Kidney epithelial cell (primary cell): ENCODE measurements around the gene MPDU1. TPM values are rescaled to one million over a fixed set of nuclear protein-coding genes. Genes with fewer than 3 reads are reported as not detected.

Experiments
- DNase-seq: peaks from one replicate; pipeline ENCODE4 v3.0.0-alpha.2; 2010; ENCODE audit warnings: low read depth
- H3K27me3 ChIP-seq: 2 replicates; pipeline ENCODE4 v1.6.0; 2011; ENCODE audit warnings: low read length; ENCODE audit not compliant: control insufficient read depth, insufficient read depth
- H3K36me3 ChIP-seq: 2 replicates; pipeline ENCODE4 v1.5.1; 2011; ENCODE audit warnings: low read length; ENCODE audit not compliant: control insufficient read depth, insufficient read depth
- H3K4me3 ChIP-seq: 2 replicates; pipeline ENCODE4 v1.5.1; 2011; ENCODE audit warnings: low read depth, mild to moderate bottlenecking, control low read depth, low read length
- CTCF ChIP-seq: IDR thresholded peaks from 2 replicates; pipeline ENCODE4 v1.5.1; 2011; ENCODE audit warnings: mild to moderate bottlenecking, moderate library complexity, low read length, control low read depth, inconsistent platforms; ENCODE audit not compliant: insufficient read depth, poor library complexity, severe bottlenecking
- total RNA-seq: library from RNA; depleted of rRNA; stranded (reverse); fragments of >200 nt; gene quantifications from 2 replicates; pipeline ENCODE4 v1.2.3, GENCODE V29; 2015

Gene MPDU1
- total RNA-seq, 1 donor from 2014 or later: 187 TPM

DNA sequence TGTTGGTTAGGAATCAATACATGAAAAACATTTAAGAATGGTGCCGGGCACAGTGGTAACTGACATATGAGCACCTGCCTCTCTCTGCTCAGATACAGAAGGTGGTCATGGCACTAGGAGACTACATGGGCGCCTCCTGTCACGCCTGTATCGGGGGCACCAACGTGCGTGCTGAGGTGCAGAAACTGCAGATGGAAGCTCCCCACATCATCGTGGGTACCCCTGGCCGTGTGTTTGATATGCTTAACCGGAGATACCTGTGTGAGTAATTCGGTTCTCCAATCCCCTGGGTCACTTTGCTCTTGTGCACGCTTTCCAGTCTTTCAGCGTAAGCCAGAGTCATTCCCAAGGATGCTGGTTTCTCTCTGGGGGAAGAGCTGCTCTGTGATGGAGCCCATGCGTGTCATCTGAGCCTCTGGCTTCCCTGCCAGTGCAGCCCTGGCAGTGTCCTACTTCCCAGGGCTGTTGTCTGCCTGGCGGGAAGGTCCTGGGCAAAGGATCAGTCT is 7.2 kb upstream of the MPDU1 start:
- no peak for TF ChIP-seq CTCF
- peaks cover 13% of the 10 kb centered on the region for H3K36me3 ChIP-seq
- H3K4me3 ChIP-seq: no peak overlapping the region
- H3K27me3 ChIP-seq: no peaks in the 10 kb centered on the region
- no peak for DNase-seq

GRCh38 chr17:7577327-7578199 is 6.1 kb upstream of the MPDU1 start:
- H3K36me3 ChIP-seq: peaks cover 13% of the 10 kb centered on the region

DNA sequence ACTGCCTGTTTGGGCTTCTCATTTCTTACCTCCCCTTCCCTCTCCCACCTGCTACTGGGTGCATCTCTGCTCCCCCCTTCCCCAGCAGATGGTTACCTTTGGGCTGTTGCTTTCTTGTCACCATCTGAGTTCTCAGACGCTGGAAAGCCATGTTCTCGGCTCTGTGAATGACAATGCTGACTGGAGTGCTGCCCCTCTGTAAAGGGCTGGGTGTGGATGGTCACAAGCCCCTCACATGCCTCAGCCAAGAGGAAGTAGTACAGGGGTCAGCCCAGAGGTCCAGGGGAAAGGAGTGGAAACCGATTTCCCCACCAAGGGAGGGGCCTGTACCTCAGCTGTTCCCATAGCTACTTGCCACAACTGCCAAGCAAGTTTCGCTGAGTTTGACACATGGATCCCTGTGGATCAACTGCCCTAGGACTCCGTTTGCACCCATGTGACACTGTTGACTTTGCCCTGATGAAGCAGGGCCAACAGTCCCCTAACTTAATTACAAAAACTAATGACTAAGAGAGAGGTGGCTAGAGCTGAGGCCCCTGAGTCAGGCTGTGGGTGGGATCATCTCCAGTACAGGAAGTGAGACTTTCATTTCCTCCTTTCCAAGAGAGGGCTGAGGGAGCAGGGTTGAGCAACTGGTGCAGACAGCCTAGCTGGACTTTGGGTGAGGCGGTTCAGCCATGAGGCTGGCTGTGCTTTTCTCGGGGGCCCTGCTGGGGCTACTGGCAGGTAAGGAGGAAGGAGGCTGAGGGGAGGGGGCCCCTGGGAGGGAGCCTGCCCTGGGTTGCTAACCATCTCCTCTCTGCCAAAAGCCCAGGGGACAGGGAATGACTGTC is 4.4 kb upstream of the MPDU1 start, which contains the start of gene CD68:
Gene CD68, plus strand, starts transcription at position 638 of the 833 bp plus-strand sequence. Its CDS starts 40 bp downstream, at position 678.
- H3K27me3 ChIP-seq: no peaks in the 10 kb centered on the region
- peak; percentile 71 for DNase-seq
- H3K36me3 ChIP-seq: peaks cover 13% of the 10 kb centered on the region
- H3K4me3 ChIP-seq: no peak within 1 kb of the TSS
- TF ChIP-seq CTCF: no peak

More at GRCh38 chr17:7577327-7578199, 6.1 kb upstream of the MPDU1 start:
- TF ChIP-seq CTCF: no peak
- H3K27me3 ChIP-seq: no peaks in the 10 kb centered on the region
- H3K4me3 ChIP-seq: no peak overlapping the region
- DNase-seq: no peak

GRCh38 chr17:7579834-7580603 is 3.6 kb upstream of the MPDU1 start:
- no peaks in the 10 kb centered on the region for H3K27me3 ChIP-seq
- H3K36me3 ChIP-seq: peaks cover 9% of the 10 kb centered on the region
- H3K4me3 ChIP-seq: no peak overlapping the region
- DNase-seq: no peak
- TF ChIP-seq CTCF: no peak
